GM19455 (cell line): ENCODE measurements around the gene NUSAP1.
"Not testable (repeated sequence)": the region's sequence is repeated elsewhere in the genome, so short reads cannot be mapped to it uniquely, and the experiment has no call there.

ENCODE experiments used
- ATAC-seq: cut with Tn5 transposase; IDR thresholded peaks from one replicate; pipeline ENCODE4 v1.9.1; 2021; ENCODE audit not compliant: unreplicated experiment

Gene NUSAP1

DNA sequence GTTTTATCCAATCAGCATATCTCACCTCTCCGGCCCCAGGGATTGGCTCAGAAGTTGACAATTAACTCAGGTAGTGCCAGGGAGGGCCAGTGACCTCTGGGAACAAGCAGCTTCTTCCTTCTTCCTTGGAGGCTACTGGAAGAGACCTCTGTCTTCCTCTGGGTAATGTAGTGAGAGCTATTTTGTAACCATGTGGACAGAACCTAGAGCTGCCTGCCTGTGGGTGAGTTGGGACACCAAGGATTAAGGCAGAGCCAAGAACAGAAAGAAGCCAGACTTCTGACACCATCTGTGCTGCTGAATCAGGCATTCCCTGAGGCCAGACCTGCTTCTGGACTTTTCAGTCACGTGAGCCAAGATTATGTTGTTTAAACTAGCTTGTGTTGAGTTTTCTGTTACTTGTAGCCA, 75.6 kb downstream of the NUSAP1 start:
- ATAC-seq: no peak

DNA sequence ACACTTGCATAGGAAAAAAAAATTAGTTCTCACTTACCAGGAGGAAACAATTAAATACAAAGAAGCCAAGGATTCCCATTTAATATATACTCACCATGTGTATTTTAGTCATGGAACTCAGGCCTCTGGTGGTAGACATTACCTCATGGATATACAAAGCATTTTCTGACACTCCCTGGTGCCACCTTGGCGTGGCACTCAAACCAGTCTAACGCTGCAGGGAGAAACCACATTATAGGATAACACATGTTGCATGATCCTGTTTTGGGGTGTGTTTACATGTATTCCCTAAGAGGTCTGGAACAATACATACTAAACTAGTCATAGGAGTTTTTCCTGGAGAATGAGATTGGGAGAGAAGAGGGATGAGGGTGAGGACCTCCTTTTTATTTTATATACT, 78.3 kb downstream of the NUSAP1 start:
- ATAC-seq: no peak

DNA sequence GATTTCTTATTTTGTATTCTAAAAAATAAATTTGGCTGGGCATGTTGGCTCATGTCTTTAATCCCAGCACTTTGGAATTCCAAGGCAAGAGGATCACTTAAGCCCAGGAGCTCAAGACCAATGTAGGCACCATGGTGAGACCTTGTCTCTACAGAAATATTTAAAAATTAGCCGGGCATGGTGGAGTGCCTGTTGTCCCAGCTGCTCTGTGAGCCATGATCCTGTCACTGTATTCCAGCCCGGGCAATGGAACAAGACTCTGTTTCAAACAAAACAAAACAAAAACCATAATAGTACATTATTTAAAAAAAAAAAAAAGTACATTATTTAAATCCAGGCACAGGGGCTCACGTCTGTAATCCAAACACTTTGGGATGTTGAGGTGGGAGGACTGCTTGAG, 78.8 kb downstream of the NUSAP1 start:
- no peak for ATAC-seq

GRCh38 chr15:41416128-41416741, 83.6 kb downstream of the NUSAP1 start:
- ATAC-seq: peak; percentile 8

DNA sequence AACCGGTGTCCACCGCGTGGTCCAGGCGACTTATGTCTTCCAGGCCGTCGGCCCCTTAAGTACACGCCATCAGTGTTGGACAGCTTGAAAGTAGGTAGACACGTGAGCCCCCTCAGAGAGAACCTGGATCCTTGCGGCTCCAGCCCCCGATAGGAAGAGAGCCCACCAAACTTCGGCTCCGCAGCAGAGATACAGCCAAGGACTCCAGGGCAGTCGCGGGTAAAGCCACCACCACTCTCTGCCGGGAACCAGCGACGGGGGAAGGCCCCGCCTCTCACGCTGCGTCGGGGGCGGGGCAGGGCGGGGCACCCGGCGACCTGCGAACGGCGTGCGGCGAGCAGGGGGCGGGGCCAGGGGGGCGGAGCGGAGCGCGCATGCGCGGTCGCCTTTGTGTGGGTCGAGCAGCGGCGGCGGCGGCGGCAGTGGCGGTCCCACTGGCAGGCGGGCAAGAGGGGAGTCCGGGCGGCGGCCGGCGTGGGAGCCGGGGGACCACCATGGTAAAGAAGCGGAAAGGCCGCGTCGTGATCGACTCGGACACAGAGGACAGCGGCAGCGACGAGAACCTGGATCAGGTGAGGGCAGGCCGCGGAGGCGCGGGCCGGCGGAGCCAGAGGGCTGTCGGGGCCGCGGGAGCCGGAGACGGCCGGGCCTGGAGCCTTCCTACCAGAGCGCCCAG, 84.2 kb downstream of the NUSAP1 start, which contains the start of gene RTF1:
Gene RTF1, plus strand, starts transcription at position 354 of the 676 bp plus-strand sequence. Its CDS starts 21 bp downstream, at position 375.
- ATAC-seq: peak; percentile 80

DNA sequence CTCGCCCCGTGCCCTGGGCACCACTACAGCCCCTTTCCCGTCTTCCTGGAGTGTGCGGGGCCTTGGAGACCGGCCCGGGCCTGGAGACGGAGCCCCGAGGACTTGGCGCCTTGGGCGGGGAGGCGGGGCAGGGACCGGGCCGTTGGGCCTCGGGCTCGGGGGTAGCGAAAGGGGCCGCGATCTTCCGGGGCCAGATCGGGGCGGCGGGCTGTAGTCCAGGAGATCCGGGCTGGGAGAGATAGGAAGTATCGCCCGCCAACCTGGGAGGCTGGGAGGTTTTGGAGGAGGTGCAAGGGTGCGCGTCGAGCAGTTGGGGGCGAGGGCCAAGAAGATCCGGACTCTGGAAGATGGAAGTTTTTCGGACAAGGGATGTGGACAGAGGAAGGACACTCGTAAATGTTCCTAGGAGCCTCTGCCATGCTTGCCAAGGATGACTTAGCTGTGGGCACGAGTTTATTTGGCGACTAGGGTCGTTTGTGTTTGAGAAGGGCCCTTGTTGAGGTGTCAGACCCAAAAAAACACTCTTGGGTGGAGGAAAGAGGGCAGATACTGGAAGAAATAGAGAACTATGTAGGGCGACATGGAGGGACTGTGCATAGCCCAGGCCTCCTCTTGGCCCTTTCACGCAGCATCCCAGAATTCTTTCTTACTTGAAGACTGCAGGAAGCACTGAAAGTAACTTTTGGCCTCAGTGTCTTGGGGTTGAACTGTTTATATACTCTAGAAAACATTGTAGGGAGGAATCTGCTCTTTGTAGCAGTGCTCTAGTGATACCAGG, 84.9 kb downstream of the NUSAP1 start:
- ATAC-seq: peak; percentile 46

- peak; percentile 82 for ATAC-seq
Measured at GRCh38 chr15:41423979-41424659, 91.4 kb downstream of the NUSAP1 start.

- no peak for ATAC-seq
Measured at GRCh38 chr15:41424809-41425208, 92.1 kb downstream of the NUSAP1 start.

DNA sequence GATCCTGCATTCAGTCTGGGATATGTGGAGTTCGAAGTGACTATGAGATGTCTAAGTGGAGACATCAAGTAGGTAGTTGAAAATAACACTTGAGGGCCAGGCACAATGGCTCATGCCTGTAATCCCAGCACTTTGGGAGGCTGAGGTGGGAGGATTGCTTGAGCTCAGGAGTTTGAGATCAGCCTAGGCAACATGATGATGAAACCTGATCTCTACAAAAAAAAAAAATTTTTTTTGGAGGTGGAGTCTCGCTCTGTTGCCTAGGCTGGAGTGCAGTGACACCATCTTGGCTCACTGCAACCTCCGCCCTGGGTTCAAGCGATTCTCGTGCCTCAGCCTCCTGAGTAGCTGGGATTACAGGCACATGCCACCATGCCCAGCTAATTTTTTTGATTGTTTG, 93.2 kb downstream of the NUSAP1 start:
- ATAC-seq: not testable (repeated sequence)

GRCh38 chr15:41429003-41429890, 96.6 kb downstream of the NUSAP1 start:
- peak; percentile 85 for ATAC-seq
